WTC11 (cell line): ENCODE results near the gene TMEM151B. TPM values are rescaled to one million over a fixed set of nuclear protein-coding genes. Genes with fewer than 3 reads are reported as not detected.

Experiments used
- ATAC-seq: fragments of 200-7000 bp; cut with Tn5 transposase; 2 replicates; pipeline ENCODE4 v1.10.0; 2021; ENCODE audit warnings: mild to moderate bottlenecking, moderate library complexity
- CTCF ChIA-PET: fragments of 300-600 bp; sonication (Branson Sonifier 250); formaldehyde crosslinking; loops from one replicate; lab custom pipeline; 2021; ENCODE audit warnings: antibody characterized with exemption; lab: Charles Lee
- POLR2A ChIA-PET: fragments of 350-600 bp; sonication (Branson Sonifier 250); formaldehyde crosslinking; loops from one replicate; lab custom pipeline; 2021; ENCODE audit warnings: antibody characterized with exemption; lab: Charles Lee
- DNase-seq: peaks from one replicate; pipeline ENCODE4 v3.0.0; 2021; ENCODE audit warnings: low spot score
- H3K27ac Mint-ChIP-seq: 2 replicates; pipeline ENCODE4 v1.8.0; 2021; ENCODE audit warnings: mixed read lengths
- H3K27me3 Mint-ChIP-seq: 2 replicates; pipeline ENCODE4 v1.8.0; 2021; ENCODE audit warnings: low read depth, mild to moderate bottlenecking, moderate library complexity, mixed read lengths
- H3K36me3 Mint-ChIP-seq: 2 replicates; pipeline ENCODE4 v1.8.0; 2021; ENCODE audit warnings: mixed read lengths
- H3K4me1 Mint-ChIP-seq: 2 replicates; pipeline ENCODE4 v1.8.0; 2022; ENCODE audit warnings: mixed read lengths
- H3K4me3 Mint-ChIP-seq: 2 replicates; pipeline ENCODE4 v1.8.0; 2021; ENCODE audit warnings: mild to moderate bottlenecking, moderate library complexity, mixed read lengths
- H3K9me3 Mint-ChIP-seq: 2 replicates; pipeline ENCODE4 v1.8.0; 2021; ENCODE audit warnings: mixed read lengths
- AR ChIP-seq: fragments of 250-450 bp; sonication (Bioruptor Pico); IDR thresholded peaks from 2 replicates; pipeline ENCODE4 v1.9.0; 2021; ENCODE audit warnings: mild to moderate bottlenecking
- E2F5 ChIP-seq: sonication (generic); formaldehyde crosslinking; IDR thresholded peaks from 2 replicates; pipeline ENCODE4 v1.8.1; 2022; ENCODE audit warnings: mild to moderate bottlenecking, moderate library complexity, missing genetic modification reagents
- EMX1 ChIP-seq: fragments of 250-450 bp; sonication (Bioruptor Pico); IDR thresholded peaks from 2 replicates; pipeline ENCODE4 v1.8.0; 2021; ENCODE audit warnings: mild to moderate bottlenecking
- GRHL2 ChIP-seq: fragments of 250-450 bp; sonication (Bioruptor Pico); IDR thresholded peaks from 2 replicates; pipeline ENCODE4 v1.8.0; 2022; ENCODE audit warnings: mild to moderate bottlenecking, moderate library complexity; ENCODE audit not compliant: insufficient replicate concordance, severe bottlenecking
- HMGA2 ChIP-seq: fragments of 250-450 bp; sonication (Bioruptor Pico); IDR thresholded peaks from 2 replicates; pipeline ENCODE4 v1.4.0; 2021; ENCODE audit warnings: mild to moderate bottlenecking, moderate library complexity
- IRF2 ChIP-seq: sonication (generic); formaldehyde crosslinking; IDR thresholded peaks from 2 replicates; pipeline ENCODE4 v1.8.0; 2022; ENCODE audit warnings: low read depth, missing genetic modification reagents, borderline replicate concordance
- JAZF1 ChIP-seq: fragments of 250-450 bp; sonication (Bioruptor Pico); IDR thresholded peaks from 2 replicates; pipeline ENCODE4 v1.9.0; 2021; ENCODE audit warnings: moderate library complexity, mild to moderate bottlenecking, inconsistent platforms
- NFATC4 ChIP-seq: fragments of 250-450 bp; sonication (Bioruptor Pico); IDR thresholded peaks from 2 replicates; pipeline ENCODE4 v1.9.0; 2021; ENCODE audit warnings: mild to moderate bottlenecking
- NR3C1 ChIP-seq: sonication (generic); formaldehyde crosslinking; conservative IDR thresholded peaks from 2 replicates; pipeline ENCODE4 v1.8.1; 2023; ENCODE audit warnings: low read depth, mild to moderate bottlenecking, missing genetic modification reagents
- OVOL2 ChIP-seq: fragments of 250-450 bp; sonication (Bioruptor Pico); IDR thresholded peaks from 2 replicates; pipeline ENCODE4 v1.9.0; 2021; ENCODE audit warnings: mild to moderate bottlenecking, borderline replicate concordance
- SMAD3 ChIP-seq: sonication (generic); formaldehyde crosslinking; IDR thresholded peaks from 2 replicates; pipeline ENCODE4 v1.8.0; 2022; ENCODE audit warnings: missing genetic modification reagents, mild to moderate bottlenecking, borderline replicate concordance
- SMAD4 ChIP-seq: sonication (generic); formaldehyde crosslinking; IDR thresholded peaks from 2 replicates; pipeline ENCODE4 v1.8.0; 2022; ENCODE audit warnings: mild to moderate bottlenecking, missing genetic modification reagents
- TP53 ChIP-seq: sonication (generic); formaldehyde crosslinking; IDR thresholded peaks from 2 replicates; pipeline ENCODE4 v1.8.1; 2023; ENCODE audit warnings: mild to moderate bottlenecking, missing genetic modification reagents
- ZBTB43 ChIP-seq: sonication (generic); formaldehyde crosslinking; IDR thresholded peaks from 2 replicates; pipeline ENCODE4 v1.8.1; 2023; ENCODE audit warnings: mild to moderate bottlenecking, missing genetic modification reagents
- ZNF219 ChIP-seq: sonication (generic); formaldehyde crosslinking; IDR thresholded peaks from 2 replicates; pipeline ENCODE4 v1.8.0; 2023; ENCODE audit warnings: missing genetic modification reagents, mild to moderate bottlenecking, borderline replicate concordance
- ZNF396 ChIP-seq: fragments of 250-450 bp; sonication (Bioruptor Pico); IDR thresholded peaks from 2 replicates; pipeline ENCODE4 v1.8.0; 2021; ENCODE audit warnings: mild to moderate bottlenecking, moderate library complexity, borderline replicate concordance
- ZNF416 ChIP-seq: fragments of 250-450 bp; sonication (Bioruptor Pico); IDR thresholded peaks from 2 replicates; pipeline ENCODE4 v1.9.0; 2021; ENCODE audit warnings: mild to moderate bottlenecking, inconsistent platforms
- total RNA-seq: library from RNA; stranded (reverse); gene quantifications from 3 replicates; pipeline ENCODE4 v1.2.3, GENCODE V29; 2021
- TF ChIP-seq, protein P1 (sequence below): fragments of 250-450 bp; sonication (Bioruptor Pico); IDR thresholded peaks from 2 replicates; pipeline ENCODE4 v1.8.0; 2021; ENCODE audit warnings: mild to moderate bottlenecking
- TF ChIP-seq, protein P2 (sequence below): sonication (generic); formaldehyde crosslinking; IDR thresholded peaks from 2 replicates; pipeline ENCODE4 v1.8.1; 2022; ENCODE audit warnings: mild to moderate bottlenecking, missing genetic modification reagents, moderate library complexity, borderline replicate concordance
- TF ChIP-seq, protein P3 (sequence below): sonication (generic); formaldehyde crosslinking; conservative IDR thresholded peaks from 2 replicates; pipeline ENCODE4 v1.8.1; 2023; ENCODE audit warnings: mild to moderate bottlenecking, low read depth, missing genetic modification reagents, moderate library complexity
- TF ChIP-seq, protein P4 (sequence below): fragments of 250-450 bp; sonication (Bioruptor Pico); IDR thresholded peaks from 2 replicates; pipeline ENCODE4 v1.9.0; 2021; ENCODE audit warnings: mild to moderate bottlenecking
- TF ChIP-seq, protein P5 (sequence below): sonication (generic); formaldehyde crosslinking; IDR thresholded peaks from 2 replicates; pipeline ENCODE4 v1.8.1; 2023; ENCODE audit warnings: mild to moderate bottlenecking, moderate library complexity, missing genetic modification reagents

The TMEM151B gene
- total RNA-seq, 1 experiment from 2014 or later: 5.5 TPM

- ATAC-seq (no peak), DNase-seq (no peak)
- no peaks in the 10 kb centered on the region for H3K27me3 Mint-ChIP-seq
- peak overlapping the region; percentile 99 for H3K4me3 Mint-ChIP-seq
- H3K9me3 Mint-ChIP-seq: no peaks in the 10 kb centered on the region
- POLR2A ChIA-PET: interaction anchor here (4.8 kb wide), 1 partner anchor 7 kb away, joined by 83 read pairs; the partner anchor contains the start of gene SLC35B2
- peak; percentile 56; the same call in 1 of the 2 replicates for TF ChIP-seq EMX1 (CRISPR knock-in tag)
- TF ChIP-seq HMGA2: no peak
- no peak for TF ChIP-seq ZBTB43
- no peak for TF ChIP-seq GRHL2 (CRISPR knock-in tag)
- no peak for TF ChIP-seq JAZF1
- TF ChIP-seq ZNF396 (CRISPR knock-in tag): no peak
- no peak for TF ChIP-seq SMAD3 (CRISPR knock-in tag)
- TF ChIP-seq AR (CRISPR knock-in tag): 0 out of 2 replicates have a peak, but pooled peaks have one; percentile 57
- TF ChIP-seq, protein P1, sequence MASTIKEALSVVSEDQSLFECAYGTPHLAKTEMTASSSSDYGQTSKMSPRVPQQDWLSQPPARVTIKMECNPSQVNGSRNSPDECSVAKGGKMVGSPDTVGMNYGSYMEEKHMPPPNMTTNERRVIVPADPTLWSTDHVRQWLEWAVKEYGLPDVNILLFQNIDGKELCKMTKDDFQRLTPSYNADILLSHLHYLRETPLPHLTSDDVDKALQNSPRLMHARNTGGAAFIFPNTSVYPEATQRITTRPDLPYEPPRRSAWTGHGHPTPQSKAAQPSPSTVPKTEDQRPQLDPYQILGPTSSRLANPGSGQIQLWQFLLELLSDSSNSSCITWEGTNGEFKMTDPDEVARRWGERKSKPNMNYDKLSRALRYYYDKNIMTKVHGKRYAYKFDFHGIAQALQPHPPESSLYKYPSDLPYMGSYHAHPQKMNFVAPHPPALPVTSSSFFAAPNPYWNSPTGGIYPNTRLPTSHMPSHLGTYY (CRISPR knock-in tag): peak; percentile 49; the same call in 1 of the 2 replicates
- TF ChIP-seq NFATC4 (CRISPR knock-in tag): peak; percentile 81; the same call in 1 of the 2 replicates
- TF ChIP-seq ZNF219 (CRISPR knock-in tag): no peak
- TF ChIP-seq, protein P2, sequence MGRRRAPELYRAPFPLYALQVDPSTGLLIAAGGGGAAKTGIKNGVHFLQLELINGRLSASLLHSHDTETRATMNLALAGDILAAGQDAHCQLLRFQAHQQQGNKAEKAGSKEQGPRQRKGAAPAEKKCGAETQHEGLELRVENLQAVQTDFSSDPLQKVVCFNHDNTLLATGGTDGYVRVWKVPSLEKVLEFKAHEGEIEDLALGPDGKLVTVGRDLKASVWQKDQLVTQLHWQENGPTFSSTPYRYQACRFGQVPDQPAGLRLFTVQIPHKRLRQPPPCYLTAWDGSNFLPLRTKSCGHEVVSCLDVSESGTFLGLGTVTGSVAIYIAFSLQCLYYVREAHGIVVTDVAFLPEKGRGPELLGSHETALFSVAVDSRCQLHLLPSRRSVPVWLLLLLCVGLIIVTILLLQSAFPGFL (CRISPR knock-in tag): no peak
- TF ChIP-seq, protein P3, sequence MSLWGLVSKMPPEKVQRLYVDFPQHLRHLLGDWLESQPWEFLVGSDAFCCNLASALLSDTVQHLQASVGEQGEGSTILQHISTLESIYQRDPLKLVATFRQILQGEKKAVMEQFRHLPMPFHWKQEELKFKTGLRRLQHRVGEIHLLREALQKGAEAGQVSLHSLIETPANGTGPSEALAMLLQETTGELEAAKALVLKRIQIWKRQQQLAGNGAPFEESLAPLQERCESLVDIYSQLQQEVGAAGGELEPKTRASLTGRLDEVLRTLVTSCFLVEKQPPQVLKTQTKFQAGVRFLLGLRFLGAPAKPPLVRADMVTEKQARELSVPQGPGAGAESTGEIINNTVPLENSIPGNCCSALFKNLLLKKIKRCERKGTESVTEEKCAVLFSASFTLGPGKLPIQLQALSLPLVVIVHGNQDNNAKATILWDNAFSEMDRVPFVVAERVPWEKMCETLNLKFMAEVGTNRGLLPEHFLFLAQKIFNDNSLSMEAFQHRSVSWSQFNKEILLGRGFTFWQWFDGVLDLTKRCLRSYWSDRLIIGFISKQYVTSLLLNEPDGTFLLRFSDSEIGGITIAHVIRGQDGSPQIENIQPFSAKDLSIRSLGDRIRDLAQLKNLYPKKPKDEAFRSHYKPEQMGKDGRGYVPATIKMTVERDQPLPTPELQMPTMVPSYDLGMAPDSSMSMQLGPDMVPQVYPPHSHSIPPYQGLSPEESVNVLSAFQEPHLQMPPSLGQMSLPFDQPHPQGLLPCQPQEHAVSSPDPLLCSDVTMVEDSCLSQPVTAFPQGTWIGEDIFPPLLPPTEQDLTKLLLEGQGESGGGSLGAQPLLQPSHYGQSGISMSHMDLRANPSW (CRISPR knock-in tag): no peak
- no peak for TF ChIP-seq E2F5
- TF ChIP-seq, protein P4, sequence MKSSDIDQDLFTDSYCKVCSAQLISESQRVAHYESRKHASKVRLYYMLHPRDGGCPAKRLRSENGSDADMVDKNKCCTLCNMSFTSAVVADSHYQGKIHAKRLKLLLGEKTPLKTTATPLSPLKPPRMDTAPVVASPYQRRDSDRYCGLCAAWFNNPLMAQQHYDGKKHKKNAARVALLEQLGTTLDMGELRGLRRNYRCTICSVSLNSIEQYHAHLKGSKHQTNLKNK (CRISPR knock-in tag): no peak
- no peak for TF ChIP-seq OVOL2 (CRISPR knock-in tag)
- TF ChIP-seq, protein P5, sequence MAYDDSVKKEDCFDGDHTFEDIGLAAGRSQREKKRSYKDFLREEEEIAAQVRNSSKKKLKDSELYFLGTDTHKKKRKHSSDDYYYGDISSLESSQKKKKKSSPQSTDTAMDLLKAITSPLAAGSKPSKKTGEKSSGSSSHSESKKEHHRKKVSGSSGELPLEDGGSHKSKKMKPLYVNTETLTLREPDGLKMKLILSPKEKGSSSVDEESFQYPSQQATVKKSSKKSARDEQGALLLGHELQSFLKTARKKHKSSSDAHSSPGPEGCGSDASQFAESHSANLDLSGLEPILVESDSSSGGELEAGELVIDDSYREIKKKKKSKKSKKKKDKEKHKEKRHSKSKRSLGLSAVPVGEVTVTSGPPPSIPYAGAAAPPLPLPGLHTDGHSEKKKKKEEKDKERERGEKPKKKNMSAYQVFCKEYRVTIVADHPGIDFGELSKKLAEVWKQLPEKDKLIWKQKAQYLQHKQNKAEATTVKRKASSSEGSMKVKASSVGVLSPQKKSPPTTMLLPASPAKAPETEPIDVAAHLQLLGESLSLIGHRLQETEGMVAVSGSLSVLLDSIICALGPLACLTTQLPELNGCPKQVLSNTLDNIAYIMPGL (CRISPR knock-in tag): no peak
- TF ChIP-seq TP53: no peak
- no peak for TF ChIP-seq IRF2
- TF ChIP-seq NR3C1 (CRISPR knock-in tag): no peak
- TF ChIP-seq SMAD4 (CRISPR knock-in tag): no peak
- TF ChIP-seq ZNF416: peak; percentile 44; the same call in 1 of the 2 replicates
- H3K4me1 Mint-ChIP-seq: peaks cover 45% of the 10 kb centered on the region
- CTCF ChIA-PET: interaction anchor here (1.4 to 1.5 kb wide), 2 partner anchors 12 to 14 kb away, joined by 3 read pairs; no protein-coding TSS in a partner anchor
- H3K36me3 Mint-ChIP-seq: peaks cover 71% of the 10 kb centered on the region
- peak overlapping the region; percentile 95 for H3K27ac Mint-ChIP-seq
Measured at GRCh38 chr6:44249082-44249748, 21.0 kb upstream of the TMEM151B start.
